ENCODE data around the gene MTARC2. TPM values are rescaled to one million over a fixed set of nuclear protein-coding genes. Genes with fewer than 3 reads are reported as not detected.

MTARC2 gene
- total and polyA plus RNA-seq, 10 of the 15 experiments (the other 5 are each of a cell fraction or from before 2014, with no cell fraction given) = 1.9 to 5.5 (median 3.3) TPM

GRCh38 chr1:220754918-220755295 is 6.8 kb downstream of the MTARC2 start:
- intact Hi-C loops (cut with micrococcal nuclease; ENCODE audit: unreplicated experiment) (no loop called here), in situ Hi-C loops (cut with MboI) (no loop called here)
- Histone ChIP-seq H3K36me3 (ENCODE audit: control insufficient read depth in 2 of 2, insufficient read depth in 2 of 2, low read length in 1 of 2) (no peaks in the 10 kb centered on the region), H2AFZ (ENCODE audit: control insufficient read depth, low read depth, low read length) (no peak overlapping the region), H3K9ac (ENCODE audit: control insufficient read depth, insufficient read depth, low read length) (no peak overlapping the region), H3K79me2 (ENCODE audit: control insufficient read depth, insufficient read depth, low read length) (no peaks in the 10 kb centered on the region), H3K27ac (ENCODE audit: control insufficient read depth, insufficient read depth) (no peak overlapping the region), H4K20me1 (ENCODE audit: control insufficient read depth, insufficient read depth) (no peaks in the 10 kb centered on the region), H3K27me3 (replicated peaks in 1 of 2; ENCODE audit: control insufficient read depth in 2 of 2, insufficient read depth in 2 of 2, low read length in 1 of 2) (no peaks in the 10 kb centered on the region; a peak in 1 of 4 replicates), H3K4me1 (ENCODE audit: control insufficient read depth, insufficient read depth, low read length) (no peaks in the 10 kb centered on the region), H3K4me2 (ENCODE audit: control insufficient read depth, insufficient read depth) (no peak overlapping the region), H3K4me3 (no peak overlapping the region), H3K9me3 (replicated peaks; ENCODE audit: control insufficient read depth, insufficient read depth, low read length) (no peaks in the 10 kb centered on the region)
- SMC1A ChIA-PET (ENCODE audit: uncharacterized antibody, unreplicated experiment) = interaction anchor here (1.1 to 1.2 kb wide), 3 partner anchors 8 to 21 kb away, joined by 3 to 7 read pairs (median 6); no protein-coding TSS in a partner anchor
- RAD21 ChIA-PET (ENCODE audit: unreplicated experiment) = interaction anchor here (1.0 kb wide), 1 partner anchor 21 kb away, joined by 4 read pairs; no protein-coding TSS in a partner anchor
- FAIRE-seq (no peak), DNase-seq (ENCODE audit: low read depth, low spot score) (no peak), ATAC-seq (no peak)
- BruUV-seq (replicated peaks) = no TSS peak
- WGBS (ENCODE audit: insufficient coverage, insufficient replicate concordance, low lambda C conversion rate, missing lambda C conversion rate) = 100% methylated on average over 4 of the region's 4 CpGs
- TF ChIP-seq TBL1XR1 (IDR thresholded peaks at IDR 0.05; ENCODE audit: low read depth, low read length) (no peak), RB1 (IDR thresholded peaks at IDR 0.05; ENCODE audit: borderline replicate concordance) (no peak), IRF5 (IDR thresholded peaks at IDR 0.05; ENCODE audit: borderline replicate concordance) (no peak), NBN (IDR thresholded peaks at IDR 0.05) (no peak), ZNF592 (IDR thresholded peaks at IDR 0.05) (no peak)
- POLR2A ChIA-PET = interaction anchor here (1.1 kb wide), 1 partner anchor 14 kb away, joined by 3 read pairs; no protein-coding TSS in a partner anchor
- CTCF ChIA-PET = interaction anchor here (1.0 to 2.1 kb wide), 4 partner anchors 21 to 76 kb away, joined by 3 to 12 read pairs (median 4); no protein-coding TSS in a partner anchor

Data from GM12878 (cell line).